ENCODE data around the gene VIL1.

The VIL1 gene

GRCh38 chr2:218470448-218470847 is 51.5 kb downstream of the VIL1 start:
- DNase-seq: no peak
- H3K27ac ChIP-seq (ENCODE audit: insufficient read depth, low read length, poor library complexity, severe bottlenecking): no peak overlapping the region
- H3K4me3 ChIP-seq (ENCODE audit: insufficient read depth, low read depth, low read length, poor library complexity, severe bottlenecking): no peak overlapping the region
- H3K4me1 ChIP-seq (ENCODE audit: control insufficient read depth, insufficient read depth, low read length, poor library complexity, severe bottlenecking): no peaks in the 10 kb centered on the region
- no peaks in the 10 kb centered on the region for H3K27me3 ChIP-seq (replicated peaks; ENCODE audit: control insufficient read depth, insufficient read depth, low read length, poor library complexity, severe bottlenecking)
- no peaks in the 10 kb centered on the region for H3K9me3 ChIP-seq (ENCODE audit: control insufficient read depth, low read length)
- peaks cover 18% of the 10 kb centered on the region for H3K36me3 ChIP-seq (ENCODE audit: control insufficient read depth, insufficient read depth, low read length)

- Histone ChIP-seq H3K27me3 (replicated peaks; ENCODE audit: control insufficient read depth, insufficient read depth, low read length, poor library complexity, severe bottlenecking) (no peaks in the 10 kb centered on the region), H3K9me3 (ENCODE audit: control insufficient read depth, low read length) (no peaks in the 10 kb centered on the region), H3K36me3 (ENCODE audit: control insufficient read depth, insufficient read depth, low read length) (peaks cover 18% of the 10 kb centered on the region), H3K27ac (ENCODE audit: insufficient read depth, low read length, poor library complexity, severe bottlenecking) (no peak overlapping the region), H3K4me1 (ENCODE audit: control insufficient read depth, insufficient read depth, low read length, poor library complexity, severe bottlenecking) (no peaks in the 10 kb centered on the region), H3K4me3 (ENCODE audit: insufficient read depth, low read depth, low read length, poor library complexity, severe bottlenecking) (no peak overlapping the region)
- DNase-seq: no peak
Observed at GRCh38 chr2:218471036-218471435, 52.1 kb downstream of the VIL1 start.

- Histone ChIP-seq H3K9me3 (ENCODE audit: control insufficient read depth, low read length) (no peaks in the 10 kb centered on the region), H3K4me3 (ENCODE audit: insufficient read depth, low read depth, low read length, poor library complexity, severe bottlenecking) (no peak overlapping the region), H3K27ac (ENCODE audit: insufficient read depth, low read length, poor library complexity, severe bottlenecking) (no peak overlapping the region), H3K4me1 (ENCODE audit: control insufficient read depth, insufficient read depth, low read length, poor library complexity, severe bottlenecking) (no peaks in the 10 kb centered on the region), H3K27me3 (replicated peaks; ENCODE audit: control insufficient read depth, insufficient read depth, low read length, poor library complexity, severe bottlenecking) (no peaks in the 10 kb centered on the region), H3K36me3 (ENCODE audit: control insufficient read depth, insufficient read depth, low read length) (peaks cover 23% of the 10 kb centered on the region)
- DNase-seq: no peak
Observed at GRCh38 chr2:218471982-218472381, 53.1 kb downstream of the VIL1 start.

GRCh38 chr2:218472988-218473387 is 54.1 kb downstream of the VIL1 start:
- no peaks in the 10 kb centered on the region for H3K4me1 ChIP-seq (ENCODE audit: control insufficient read depth, insufficient read depth, low read length, poor library complexity, severe bottlenecking)
- H3K27me3 ChIP-seq (replicated peaks; ENCODE audit: control insufficient read depth, insufficient read depth, low read length, poor library complexity, severe bottlenecking): no peaks in the 10 kb centered on the region
- no peak for DNase-seq
- no peak overlapping the region for H3K4me3 ChIP-seq (ENCODE audit: insufficient read depth, low read depth, low read length, poor library complexity, severe bottlenecking)
- peaks cover 23% of the 10 kb centered on the region for H3K36me3 ChIP-seq (ENCODE audit: control insufficient read depth, insufficient read depth, low read length)
- H3K9me3 ChIP-seq (ENCODE audit: control insufficient read depth, low read length): no peaks in the 10 kb centered on the region
- H3K27ac ChIP-seq (ENCODE audit: insufficient read depth, low read length, poor library complexity, severe bottlenecking): no peak overlapping the region

GRCh38 chr2:218474527-218474926 is 55.6 kb downstream of the VIL1 start:
- Histone ChIP-seq H3K36me3 (ENCODE audit: control insufficient read depth, insufficient read depth, low read length) (peaks cover 35% of the 10 kb centered on the region), H3K4me1 (ENCODE audit: control insufficient read depth, insufficient read depth, low read length, poor library complexity, severe bottlenecking) (no peaks in the 10 kb centered on the region), H3K27me3 (replicated peaks; ENCODE audit: control insufficient read depth, insufficient read depth, low read length, poor library complexity, severe bottlenecking) (no peaks in the 10 kb centered on the region), H3K27ac (ENCODE audit: insufficient read depth, low read length, poor library complexity, severe bottlenecking) (no peak overlapping the region), H3K4me3 (ENCODE audit: insufficient read depth, low read depth, low read length, poor library complexity, severe bottlenecking) (no peak overlapping the region), H3K9me3 (ENCODE audit: control insufficient read depth, low read length) (no peaks in the 10 kb centered on the region)
- no peak for DNase-seq

- DNase-seq: no peak
- no peaks in the 10 kb centered on the region for H3K9me3 ChIP-seq (ENCODE audit: control insufficient read depth, low read length)
- H3K27me3 ChIP-seq (replicated peaks; ENCODE audit: control insufficient read depth, insufficient read depth, low read length, poor library complexity, severe bottlenecking): no peaks in the 10 kb centered on the region
- no peak overlapping the region for H3K27ac ChIP-seq (ENCODE audit: insufficient read depth, low read length, poor library complexity, severe bottlenecking)
- no peaks in the 10 kb centered on the region for H3K4me1 ChIP-seq (ENCODE audit: control insufficient read depth, insufficient read depth, low read length, poor library complexity, severe bottlenecking)
- peaks cover 45% of the 10 kb centered on the region for H3K36me3 ChIP-seq (ENCODE audit: control insufficient read depth, insufficient read depth, low read length)
- H3K4me3 ChIP-seq (ENCODE audit: insufficient read depth, low read depth, low read length, poor library complexity, severe bottlenecking): no peak overlapping the region
Observed at GRCh38 chr2:218476676-218477075, 57.8 kb downstream of the VIL1 start.

GRCh38 chr2:218477247-218477646 is 58.3 kb downstream of the VIL1 start:
- Histone ChIP-seq H3K27ac (ENCODE audit: insufficient read depth, low read length, poor library complexity, severe bottlenecking) (no peak overlapping the region), H3K9me3 (ENCODE audit: control insufficient read depth, low read length) (no peaks in the 10 kb centered on the region), H3K4me1 (ENCODE audit: control insufficient read depth, insufficient read depth, low read length, poor library complexity, severe bottlenecking) (no peaks in the 10 kb centered on the region), H3K27me3 (replicated peaks; ENCODE audit: control insufficient read depth, insufficient read depth, low read length, poor library complexity, severe bottlenecking) (no peaks in the 10 kb centered on the region), H3K4me3 (ENCODE audit: insufficient read depth, low read depth, low read length, poor library complexity, severe bottlenecking) (no peak overlapping the region), H3K36me3 (ENCODE audit: control insufficient read depth, insufficient read depth, low read length) (peaks cover 51% of the 10 kb centered on the region)
- DNase-seq: no peak

GRCh38 chr2:218478544-218478943 is 59.6 kb downstream of the VIL1 start:
- Histone ChIP-seq H3K9me3 (ENCODE audit: control insufficient read depth, low read length) (no peaks in the 10 kb centered on the region), H3K27me3 (replicated peaks; ENCODE audit: control insufficient read depth, insufficient read depth, low read length, poor library complexity, severe bottlenecking) (no peaks in the 10 kb centered on the region), H3K36me3 (ENCODE audit: control insufficient read depth, insufficient read depth, low read length) (peaks cover 45% of the 10 kb centered on the region)

GRCh38 chr2:218479595-218479994 is 60.7 kb downstream of the VIL1 start:
- H3K36me3 ChIP-seq (ENCODE audit: control insufficient read depth, insufficient read depth, low read length): peaks cover 34% of the 10 kb centered on the region
- H3K9me3 ChIP-seq (ENCODE audit: control insufficient read depth, low read length): no peaks in the 10 kb centered on the region
- H3K27ac ChIP-seq (ENCODE audit: insufficient read depth, low read length, poor library complexity, severe bottlenecking): no peak overlapping the region
- no peak for DNase-seq
- H3K27me3 ChIP-seq (replicated peaks; ENCODE audit: control insufficient read depth, insufficient read depth, low read length, poor library complexity, severe bottlenecking): no peaks in the 10 kb centered on the region
- H3K4me3 ChIP-seq (ENCODE audit: insufficient read depth, low read depth, low read length, poor library complexity, severe bottlenecking): no peak overlapping the region
- no peaks in the 10 kb centered on the region for H3K4me1 ChIP-seq (ENCODE audit: control insufficient read depth, insufficient read depth, low read length, poor library complexity, severe bottlenecking)

More at GRCh38 chr2:218478544-218478943, 59.6 kb downstream of the VIL1 start:
- Histone ChIP-seq H3K27ac (ENCODE audit: insufficient read depth, low read length, poor library complexity, severe bottlenecking) (no peak overlapping the region), H3K4me1 (ENCODE audit: control insufficient read depth, insufficient read depth, low read length, poor library complexity, severe bottlenecking) (no peaks in the 10 kb centered on the region), H3K4me3 (ENCODE audit: insufficient read depth, low read depth, low read length, poor library complexity, severe bottlenecking) (no peak overlapping the region)
- DNase-seq: no peak

- no peak overlapping the region for H3K27ac ChIP-seq (ENCODE audit: insufficient read depth, low read length, poor library complexity, severe bottlenecking)
Observed at GRCh38 chr2:218482651-218483050, 63.7 kb downstream of the VIL1 start.

More at GRCh38 chr2:218482651-218483050, 63.7 kb downstream of the VIL1 start:
- Histone ChIP-seq H3K9me3 (ENCODE audit: control insufficient read depth, low read length) (no peaks in the 10 kb centered on the region), H3K36me3 (ENCODE audit: control insufficient read depth, insufficient read depth, low read length) (peaks cover 30% of the 10 kb centered on the region), H3K4me1 (ENCODE audit: control insufficient read depth, insufficient read depth, low read length, poor library complexity, severe bottlenecking) (no peaks in the 10 kb centered on the region), H3K27me3 (replicated peaks; ENCODE audit: control insufficient read depth, insufficient read depth, low read length, poor library complexity, severe bottlenecking) (no peaks in the 10 kb centered on the region), H3K4me3 (ENCODE audit: insufficient read depth, low read depth, low read length, poor library complexity, severe bottlenecking) (no peak overlapping the region)
- DNase-seq: no peak

Data from effector memory CD4-positive, alpha-beta T cell (primary cell).